ENCODE data around the gene CDC34. TPM values are rescaled to one million over a fixed set of nuclear protein-coding genes. Genes with fewer than 3 reads are reported as not detected.

Gene CDC34
- total and polyA plus RNA-seq, 9 of the 15 experiments (the other 6 are each of a cell fraction or from before 2014, with no cell fraction given), result 0.80 to 203 (median 65.5) TPM

DNA sequence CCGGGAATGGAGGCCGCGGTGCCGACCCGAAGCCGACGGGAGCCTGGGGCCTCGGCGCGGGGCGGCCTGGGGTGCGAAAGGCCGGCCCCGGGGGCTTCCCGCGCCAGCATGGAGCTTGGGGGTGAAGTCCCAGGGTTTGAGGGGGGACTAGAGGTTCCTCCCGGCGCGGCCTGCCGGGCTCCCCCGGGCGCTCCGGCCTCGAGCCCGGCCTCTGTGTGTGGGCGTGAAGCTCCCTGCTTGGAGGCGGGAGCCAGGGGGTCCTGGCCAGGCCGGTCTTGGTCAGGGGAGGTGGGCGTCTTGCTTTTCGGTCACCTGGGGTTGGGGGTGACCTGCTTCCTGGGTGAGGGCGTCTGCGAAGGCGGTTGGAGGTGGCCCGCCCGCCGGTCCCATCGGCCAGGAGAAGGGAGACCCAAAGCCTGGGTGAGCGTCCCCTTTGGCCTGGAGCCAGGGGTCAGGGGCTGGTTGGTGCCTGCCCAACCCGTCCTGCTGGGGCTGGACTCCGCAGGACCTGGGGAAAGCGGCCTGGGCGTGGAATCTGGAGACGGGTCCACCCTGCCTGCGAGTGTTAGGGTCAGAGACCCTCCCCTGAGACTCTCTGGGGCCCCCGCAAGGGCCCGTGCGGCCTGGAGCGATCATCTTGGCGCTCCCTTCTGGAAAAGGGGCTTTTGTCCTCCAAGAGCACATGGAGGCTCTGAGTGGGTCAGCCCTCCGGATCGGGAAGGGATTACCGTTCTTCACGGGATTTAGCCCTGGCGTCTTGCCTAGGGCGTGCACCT is 41.4 kb downstream of the CDC34 start (continued):
- TF ChIP-seq ZNF253 (CRISPR knock-in tag; conservative IDR thresholded peaks at IDR 0.05), result no peak
- peak; percentile 79 for TF ChIP-seq CHD2 (IDR thresholded peaks at IDR 0.05; ENCODE audit: low read depth, low read length)
- no peak for TF ChIP-seq ZNF384 (IDR thresholded peaks at IDR 0.05; ENCODE audit: low read depth, low read length)
- no peak for TF ChIP-seq IRF1 (CRISPR knock-in tag; IDR thresholded peaks at IDR 0.05; ENCODE audit: borderline replicate concordance)
- no peak for TF ChIP-seq SPI1 (IDR thresholded peaks at IDR 0.05; ENCODE audit: borderline replicate concordance, low read depth, low read length)
- peak; percentile 83 for TF ChIP-seq RBFOX2 (IDR thresholded peaks at IDR 0.05; ENCODE audit: low read depth, low read length)
- TF ChIP-seq KDM5B (IDR thresholded peaks at IDR 0.05; ENCODE audit: insufficient replicate concordance, low read depth, low read length), result peak; percentile 56
- peak; percentile 47 for TF ChIP-seq PCBP1 (IDR thresholded peaks at IDR 0.05; ENCODE audit: low read depth, low read length, poor library complexity, severe bottlenecking)
- no peak for TF ChIP-seq ZNF41 (CRISPR knock-in tag; conservative IDR thresholded peaks at IDR 0.05)
- TF ChIP-seq ZNF444 (CRISPR knock-in tag; IDR thresholded peaks at IDR 0.05), result no peak
- no peak for TF ChIP-seq ZNF785 (CRISPR knock-in tag; IDR thresholded peaks at IDR 0.05)
- TF ChIP-seq DMBX1 (CRISPR knock-in tag; IDR thresholded peaks at IDR 0.05; ENCODE audit: borderline replicate concordance), result no peak
- no peak for TF ChIP-seq MLX (CRISPR knock-in tag; conservative IDR thresholded peaks at IDR 0.05)
- TF ChIP-seq NEUROD1 (IDR thresholded peaks at IDR 0.05; ENCODE audit: borderline replicate concordance, low read depth, low read length, partially characterized antibody), result no peak
- peak; percentile 41; the same call in 1 of the 2 replicates for TF ChIP-seq NKRF (IDR thresholded peaks at IDR 0.05; ENCODE audit: borderline replicate concordance)
- peak; percentile 87; the same call in 1 of the 2 replicates for TF ChIP-seq TGIF2 (CRISPR knock-in tag; IDR thresholded peaks at IDR 0.05)
- no peak for TF ChIP-seq ESRRA (IDR thresholded peaks at IDR 0.05; ENCODE audit: borderline replicate concordance, low read depth)
- TF ChIP-seq, protein P1, sequence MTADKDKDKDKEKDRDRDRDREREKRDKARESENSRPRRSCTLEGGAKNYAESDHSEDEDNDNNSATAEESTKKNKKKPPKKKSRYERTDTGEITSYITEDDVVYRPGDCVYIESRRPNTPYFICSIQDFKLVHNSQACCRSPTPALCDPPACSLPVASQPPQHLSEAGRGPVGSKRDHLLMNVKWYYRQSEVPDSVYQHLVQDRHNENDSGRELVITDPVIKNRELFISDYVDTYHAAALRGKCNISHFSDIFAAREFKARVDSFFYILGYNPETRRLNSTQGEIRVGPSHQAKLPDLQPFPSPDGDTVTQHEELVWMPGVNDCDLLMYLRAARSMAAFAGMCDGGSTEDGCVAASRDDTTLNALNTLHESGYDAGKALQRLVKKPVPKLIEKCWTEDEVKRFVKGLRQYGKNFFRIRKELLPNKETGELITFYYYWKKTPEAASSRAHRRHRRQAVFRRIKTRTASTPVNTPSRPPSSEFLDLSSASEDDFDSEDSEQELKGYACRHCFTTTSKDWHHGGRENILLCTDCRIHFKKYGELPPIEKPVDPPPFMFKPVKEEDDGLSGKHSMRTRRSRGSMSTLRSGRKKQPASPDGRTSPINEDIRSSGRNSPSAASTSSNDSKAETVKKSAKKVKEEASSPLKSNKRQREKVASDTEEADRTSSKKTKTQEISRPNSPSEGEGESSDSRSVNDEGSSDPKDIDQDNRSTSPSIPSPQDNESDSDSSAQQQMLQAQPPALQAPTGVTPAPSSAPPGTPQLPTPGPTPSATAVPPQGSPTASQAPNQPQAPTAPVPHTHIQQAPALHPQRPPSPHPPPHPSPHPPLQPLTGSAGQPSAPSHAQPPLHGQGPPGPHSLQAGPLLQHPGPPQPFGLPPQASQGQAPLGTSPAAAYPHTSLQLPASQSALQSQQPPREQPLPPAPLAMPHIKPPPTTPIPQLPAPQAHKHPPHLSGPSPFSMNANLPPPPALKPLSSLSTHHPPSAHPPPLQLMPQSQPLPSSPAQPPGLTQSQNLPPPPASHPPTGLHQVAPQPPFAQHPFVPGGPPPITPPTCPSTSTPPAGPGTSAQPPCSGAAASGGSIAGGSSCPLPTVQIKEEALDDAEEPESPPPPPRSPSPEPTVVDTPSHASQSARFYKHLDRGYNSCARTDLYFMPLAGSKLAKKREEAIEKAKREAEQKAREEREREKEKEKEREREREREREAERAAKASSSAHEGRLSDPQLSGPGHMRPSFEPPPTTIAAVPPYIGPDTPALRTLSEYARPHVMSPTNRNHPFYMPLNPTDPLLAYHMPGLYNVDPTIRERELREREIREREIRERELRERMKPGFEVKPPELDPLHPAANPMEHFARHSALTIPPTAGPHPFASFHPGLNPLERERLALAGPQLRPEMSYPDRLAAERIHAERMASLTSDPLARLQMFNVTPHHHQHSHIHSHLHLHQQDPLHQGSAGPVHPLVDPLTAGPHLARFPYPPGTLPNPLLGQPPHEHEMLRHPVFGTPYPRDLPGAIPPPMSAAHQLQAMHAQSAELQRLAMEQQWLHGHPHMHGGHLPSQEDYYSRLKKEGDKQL (CRISPR knock-in tag; IDR thresholded peaks at IDR 0.05; ENCODE audit: borderline replicate concordance), result 0 out of 2 replicates have a peak, but pooled peaks have one; percentile 47

Data from K562 (cell line).